ENCODE measurements around the gene LRP2. TPM values are rescaled to one million over a fixed set of nuclear protein-coding genes. Genes with fewer than 3 reads are reported as not detected.

LRP2 gene
- total and polyA plus RNA-seq, 2 donors (not counting 1 experiment from before 2014, with no cell fraction given): under 0.01 TPM; not detected in 1

DNA sequence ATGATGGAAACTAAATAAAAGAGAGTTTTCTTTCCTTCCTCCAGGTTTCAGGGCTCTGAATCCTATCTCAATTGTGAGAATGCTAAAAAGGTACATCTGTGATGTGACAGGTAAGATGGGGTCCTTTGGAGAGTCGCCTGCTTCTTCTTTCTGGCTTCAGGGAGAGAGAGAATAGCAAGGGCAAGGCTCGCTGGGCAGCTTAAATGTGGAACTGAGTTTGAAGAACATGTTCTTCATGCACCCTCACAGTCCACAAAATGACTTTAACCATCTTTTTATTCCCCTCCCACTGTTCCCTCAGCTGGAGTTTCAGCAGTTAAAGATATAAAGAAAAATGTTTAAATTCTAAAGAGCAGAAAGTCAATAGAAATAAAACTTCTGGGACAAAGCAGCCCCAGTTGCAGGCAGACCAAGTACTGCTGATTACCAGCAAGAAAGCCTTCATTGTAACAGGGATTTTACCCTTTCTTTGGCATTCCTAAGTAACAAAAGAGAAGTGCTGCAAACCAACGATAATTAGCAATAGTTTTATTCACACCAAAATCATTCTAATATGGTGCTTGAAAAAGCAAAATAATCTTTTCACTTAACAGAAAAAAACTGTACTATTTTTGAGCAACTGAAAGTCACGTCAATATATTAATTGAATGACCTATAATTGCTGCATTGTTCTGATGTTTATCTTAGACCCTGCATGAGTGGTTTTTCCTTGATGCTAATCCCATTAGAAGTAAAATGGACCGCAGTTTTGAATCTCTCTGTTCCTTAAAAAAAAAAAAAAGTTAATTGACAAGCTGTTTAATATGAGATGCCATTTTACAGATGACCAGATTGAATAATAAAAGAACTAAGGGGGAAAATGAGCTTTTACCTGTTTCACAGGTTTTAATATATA, 61.5 kb downstream of the LRP2 start:
- TF ChIP-seq EZH2 (IDR thresholded peaks at IDR 0.05; ENCODE audit: low read length, missing control alignments): no peak
- TF ChIP-seq, protein P1, sequence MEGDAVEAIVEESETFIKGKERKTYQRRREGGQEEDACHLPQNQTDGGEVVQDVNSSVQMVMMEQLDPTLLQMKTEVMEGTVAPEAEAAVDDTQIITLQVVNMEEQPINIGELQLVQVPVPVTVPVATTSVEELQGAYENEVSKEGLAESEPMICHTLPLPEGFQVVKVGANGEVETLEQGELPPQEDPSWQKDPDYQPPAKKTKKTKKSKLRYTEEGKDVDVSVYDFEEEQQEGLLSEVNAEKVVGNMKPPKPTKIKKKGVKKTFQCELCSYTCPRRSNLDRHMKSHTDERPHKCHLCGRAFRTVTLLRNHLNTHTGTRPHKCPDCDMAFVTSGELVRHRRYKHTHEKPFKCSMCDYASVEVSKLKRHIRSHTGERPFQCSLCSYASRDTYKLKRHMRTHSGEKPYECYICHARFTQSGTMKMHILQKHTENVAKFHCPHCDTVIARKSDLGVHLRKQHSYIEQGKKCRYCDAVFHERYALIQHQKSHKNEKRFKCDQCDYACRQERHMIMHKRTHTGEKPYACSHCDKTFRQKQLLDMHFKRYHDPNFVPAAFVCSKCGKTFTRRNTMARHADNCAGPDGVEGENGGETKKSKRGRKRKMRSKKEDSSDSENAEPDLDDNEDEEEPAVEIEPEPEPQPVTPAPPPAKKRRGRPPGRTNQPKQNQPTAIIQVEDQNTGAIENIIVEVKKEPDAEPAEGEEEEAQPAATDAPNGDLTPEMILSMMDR (conservative IDR thresholded peaks at IDR 0.05 in 1 of 2, IDR thresholded peaks at IDR 0.05 in 1 of 2; ENCODE audit: low read depth in 1 of 2, low read length in 2 of 2): no peak
- H3K36me3 ChIP-seq (ENCODE audit: control insufficient read depth, insufficient read depth, low read length): no peaks in the 10 kb centered on the region
- no peak overlapping the region for H3K4me3 ChIP-seq (replicated peaks in 1 of 4; ENCODE audit: control extremely low read depth in 1 of 4, insufficient read depth in 1 of 4, low read depth in 3 of 4, low read length in 4 of 4)
- H3K4me2 ChIP-seq (ENCODE audit: extremely low read depth, insufficient read depth, low read length): no peak overlapping the region
- H3K4me1 ChIP-seq (ENCODE audit: control insufficient read depth, extremely low read depth, insufficient read depth, low read length): no peaks in the 10 kb centered on the region
- H2AFZ ChIP-seq (ENCODE audit: low read length): no peak overlapping the region
- no peaks in the 10 kb centered on the region for H3K27me3 ChIP-seq (ENCODE audit: control insufficient read depth, insufficient read depth, low read length)
- no peak overlapping the region for H3K27ac ChIP-seq (ENCODE audit: insufficient read depth, low read length)
- no peaks in the 10 kb centered on the region for H4K20me1 ChIP-seq (ENCODE audit: control insufficient read depth, extremely low read depth, insufficient read depth, low read length)
- H3K9ac ChIP-seq (ENCODE audit: insufficient read depth, low read length): no peak overlapping the region
- no peaks in the 10 kb centered on the region for H3K9me3 ChIP-seq (ENCODE audit: control insufficient read depth, insufficient read depth, low read depth, low read length)
- H3K79me2 ChIP-seq (ENCODE audit: control insufficient read depth, insufficient read depth, low read length): no peaks in the 10 kb centered on the region
- no peak for DNase-seq (ENCODE audit: low read depth in 2 of 2)

DNA sequence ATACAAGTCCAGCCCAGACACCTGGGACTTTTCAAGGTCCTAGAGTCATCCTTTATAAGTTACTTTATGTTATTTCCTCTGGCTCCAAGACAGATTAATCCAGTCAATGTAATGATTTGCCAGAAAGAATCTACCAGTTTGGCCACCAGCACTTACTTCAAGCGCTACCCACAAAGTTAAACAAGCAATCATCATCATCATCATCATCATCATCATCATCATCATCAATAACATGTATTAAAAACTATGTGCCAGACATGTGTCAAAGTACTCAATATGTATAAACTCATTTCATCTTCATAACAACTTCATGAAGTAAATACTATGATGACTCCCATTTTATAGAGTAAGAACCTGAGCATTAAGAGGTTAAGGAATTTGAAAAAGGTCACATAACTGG, 64.3 kb downstream of the LRP2 start:
- Histone ChIP-seq H3K27ac (ENCODE audit: insufficient read depth, low read length) (no peak overlapping the region), H3K27me3 (ENCODE audit: control insufficient read depth, insufficient read depth, low read length) (no peaks in the 10 kb centered on the region), H3K4me1 (ENCODE audit: control insufficient read depth, extremely low read depth, insufficient read depth, low read length) (no peaks in the 10 kb centered on the region), H3K79me2 (ENCODE audit: control insufficient read depth, insufficient read depth, low read length) (no peaks in the 10 kb centered on the region), H4K20me1 (ENCODE audit: control insufficient read depth, extremely low read depth, insufficient read depth, low read length) (no peaks in the 10 kb centered on the region), H2AFZ (ENCODE audit: low read length) (no peak overlapping the region), H3K4me3 (replicated peaks in 1 of 4; ENCODE audit: control extremely low read depth in 1 of 4, insufficient read depth in 1 of 4, low read depth in 3 of 4, low read length in 4 of 4) (no peak overlapping the region), H3K4me2 (ENCODE audit: extremely low read depth, insufficient read depth, low read length) (no peak overlapping the region), H3K9me3 (ENCODE audit: control insufficient read depth, insufficient read depth, low read depth, low read length) (no peaks in the 10 kb centered on the region), H3K9ac (ENCODE audit: insufficient read depth, low read length) (no peak overlapping the region), H3K36me3 (ENCODE audit: control insufficient read depth, insufficient read depth, low read length) (no peaks in the 10 kb centered on the region)
- TF ChIP-seq, protein P1 (conservative IDR thresholded peaks at IDR 0.05 in 1 of 2, IDR thresholded peaks at IDR 0.05 in 1 of 2; ENCODE audit: low read depth in 1 of 2, low read length in 2 of 2): no peak
- TF ChIP-seq EZH2 (IDR thresholded peaks at IDR 0.05; ENCODE audit: low read length, missing control alignments): no peak
- DNase-seq (ENCODE audit: low read depth in 2 of 2): no peak

DNA sequence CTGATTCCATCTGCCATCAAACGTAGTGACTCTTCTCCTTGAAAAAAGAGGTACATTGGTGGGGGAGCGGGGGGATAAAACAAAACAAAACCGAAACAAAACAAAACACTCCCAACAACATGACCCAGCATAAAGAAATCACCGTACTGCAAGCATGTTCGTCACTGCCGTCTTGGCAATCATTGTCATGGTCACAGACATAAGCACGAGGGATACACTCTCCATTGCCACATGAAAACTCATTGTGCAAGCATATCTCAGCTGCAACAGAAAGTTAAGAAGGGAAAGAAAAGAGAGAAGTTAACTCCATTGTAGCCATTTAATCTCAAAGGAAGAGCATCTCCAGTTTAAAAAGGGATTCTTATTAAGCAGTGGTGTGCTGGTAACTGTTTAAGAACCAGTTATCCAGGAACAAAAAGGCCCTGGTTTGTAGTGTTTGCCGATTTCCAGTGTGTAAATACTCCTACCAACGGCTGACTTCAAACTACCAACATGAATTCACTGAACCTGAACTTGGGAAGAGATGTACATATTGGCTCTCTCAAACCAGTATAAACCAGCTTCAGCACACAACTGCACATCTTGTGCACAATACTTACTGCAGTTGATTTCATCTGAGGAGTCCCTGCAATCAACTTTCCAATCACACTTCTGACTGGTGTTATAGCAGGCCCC, 68.2 kb downstream of the LRP2 start:
- no peak overlapping the region for H3K27ac ChIP-seq (ENCODE audit: insufficient read depth, low read length)
- no peak overlapping the region for H3K9ac ChIP-seq (ENCODE audit: insufficient read depth, low read length)
- no peak for TF ChIP-seq EZH2 (IDR thresholded peaks at IDR 0.05; ENCODE audit: low read length, missing control alignments)
- TF ChIP-seq, protein P1 (conservative IDR thresholded peaks at IDR 0.05 in 1 of 2, IDR thresholded peaks at IDR 0.05 in 1 of 2; ENCODE audit: low read depth in 1 of 2, low read length in 2 of 2): no peak
- no peak overlapping the region for H3K4me2 ChIP-seq (ENCODE audit: extremely low read depth, insufficient read depth, low read length)
- no peaks in the 10 kb centered on the region for H3K36me3 ChIP-seq (ENCODE audit: control insufficient read depth, insufficient read depth, low read length)
- no peaks in the 10 kb centered on the region for H3K4me1 ChIP-seq (ENCODE audit: control insufficient read depth, extremely low read depth, insufficient read depth, low read length)
- H3K9me3 ChIP-seq (ENCODE audit: control insufficient read depth, insufficient read depth, low read depth, low read length): no peaks in the 10 kb centered on the region
- H2AFZ ChIP-seq (ENCODE audit: low read length): no peak overlapping the region
- no peak for DNase-seq (ENCODE audit: low read depth in 2 of 2)
- no peaks in the 10 kb centered on the region for H3K27me3 ChIP-seq (ENCODE audit: control insufficient read depth, insufficient read depth, low read length)
- no peak overlapping the region for H3K4me3 ChIP-seq (replicated peaks in 1 of 4; ENCODE audit: control extremely low read depth in 1 of 4, insufficient read depth in 1 of 4, low read depth in 3 of 4, low read length in 4 of 4)
- no peaks in the 10 kb centered on the region for H3K79me2 ChIP-seq (ENCODE audit: control insufficient read depth, insufficient read depth, low read length)
- H4K20me1 ChIP-seq (ENCODE audit: control insufficient read depth, extremely low read depth, insufficient read depth, low read length): no peaks in the 10 kb centered on the region
